ENCODE measurements around the gene IL17C.

DNA sequence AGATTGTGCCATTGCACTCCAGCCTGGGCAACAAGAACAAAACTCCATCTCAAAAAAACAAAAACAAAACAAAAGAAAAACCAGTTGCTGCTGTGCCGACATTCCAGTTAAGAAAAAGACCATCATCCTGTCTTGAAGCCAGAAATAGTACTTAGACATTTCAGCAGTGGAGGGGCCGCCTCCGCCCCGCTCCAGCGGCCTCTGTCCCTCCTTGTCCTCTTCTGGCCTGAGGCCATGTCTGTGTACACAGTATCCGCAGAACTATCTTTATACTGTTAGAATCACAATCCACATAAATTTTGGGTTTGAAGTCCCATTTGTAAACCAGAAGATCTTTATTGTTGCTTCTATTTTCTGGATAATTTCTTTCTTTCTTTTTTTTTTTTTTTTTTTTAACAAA, 43.3 kb upstream of the IL17C start:
- TF ChIP-seq, protein P1, sequence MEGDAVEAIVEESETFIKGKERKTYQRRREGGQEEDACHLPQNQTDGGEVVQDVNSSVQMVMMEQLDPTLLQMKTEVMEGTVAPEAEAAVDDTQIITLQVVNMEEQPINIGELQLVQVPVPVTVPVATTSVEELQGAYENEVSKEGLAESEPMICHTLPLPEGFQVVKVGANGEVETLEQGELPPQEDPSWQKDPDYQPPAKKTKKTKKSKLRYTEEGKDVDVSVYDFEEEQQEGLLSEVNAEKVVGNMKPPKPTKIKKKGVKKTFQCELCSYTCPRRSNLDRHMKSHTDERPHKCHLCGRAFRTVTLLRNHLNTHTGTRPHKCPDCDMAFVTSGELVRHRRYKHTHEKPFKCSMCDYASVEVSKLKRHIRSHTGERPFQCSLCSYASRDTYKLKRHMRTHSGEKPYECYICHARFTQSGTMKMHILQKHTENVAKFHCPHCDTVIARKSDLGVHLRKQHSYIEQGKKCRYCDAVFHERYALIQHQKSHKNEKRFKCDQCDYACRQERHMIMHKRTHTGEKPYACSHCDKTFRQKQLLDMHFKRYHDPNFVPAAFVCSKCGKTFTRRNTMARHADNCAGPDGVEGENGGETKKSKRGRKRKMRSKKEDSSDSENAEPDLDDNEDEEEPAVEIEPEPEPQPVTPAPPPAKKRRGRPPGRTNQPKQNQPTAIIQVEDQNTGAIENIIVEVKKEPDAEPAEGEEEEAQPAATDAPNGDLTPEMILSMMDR (IDR thresholded peaks at IDR 0.05), result no peak
- no peak for TF ChIP-seq ZNF671 (CRISPR knock-in tag; IDR thresholded peaks at IDR 0.05)
- TF ChIP-seq, protein P2, sequence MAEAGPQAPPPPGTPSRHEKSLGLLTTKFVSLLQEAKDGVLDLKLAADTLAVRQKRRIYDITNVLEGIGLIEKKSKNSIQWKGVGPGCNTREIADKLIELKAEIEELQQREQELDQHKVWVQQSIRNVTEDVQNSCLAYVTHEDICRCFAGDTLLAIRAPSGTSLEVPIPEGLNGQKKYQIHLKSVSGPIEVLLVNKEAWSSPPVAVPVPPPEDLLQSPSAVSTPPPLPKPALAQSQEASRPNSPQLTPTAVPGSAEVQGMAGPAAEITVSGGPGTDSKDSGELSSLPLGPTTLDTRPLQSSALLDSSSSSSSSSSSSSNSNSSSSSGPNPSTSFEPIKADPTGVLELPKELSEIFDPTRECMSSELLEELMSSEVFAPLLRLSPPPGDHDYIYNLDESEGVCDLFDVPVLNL (CRISPR knock-in tag; IDR thresholded peaks at IDR 0.05; ENCODE audit: borderline replicate concordance, low read depth), result no peak
- no peak for TF ChIP-seq ESRRA (CRISPR knock-in tag; IDR thresholded peaks at IDR 0.05; ENCODE audit: borderline replicate concordance)
- TF ChIP-seq, protein P3, sequence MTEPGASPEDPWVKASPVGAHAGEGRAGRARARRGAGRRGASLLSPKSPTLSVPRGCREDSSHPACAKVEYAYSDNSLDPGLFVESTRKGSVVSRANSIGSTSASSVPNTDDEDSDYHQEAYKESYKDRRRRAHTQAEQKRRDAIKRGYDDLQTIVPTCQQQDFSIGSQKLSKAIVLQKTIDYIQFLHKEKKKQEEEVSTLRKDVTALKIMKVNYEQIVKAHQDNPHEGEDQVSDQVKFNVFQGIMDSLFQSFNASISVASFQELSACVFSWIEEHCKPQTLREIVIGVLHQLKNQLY (CRISPR knock-in tag; IDR thresholded peaks at IDR 0.05), result no peak
- no peak for TF ChIP-seq KAT7 (CRISPR knock-in tag; IDR thresholded peaks at IDR 0.05; ENCODE audit: borderline replicate concordance)
- no peak for TF ChIP-seq ZNF317 (CRISPR knock-in tag; IDR thresholded peaks at IDR 0.05; ENCODE audit: borderline replicate concordance, low read depth)
- no peak for TF ChIP-seq JUN (CRISPR knock-in tag; IDR thresholded peaks at IDR 0.05)
- TF ChIP-seq, protein P4, sequence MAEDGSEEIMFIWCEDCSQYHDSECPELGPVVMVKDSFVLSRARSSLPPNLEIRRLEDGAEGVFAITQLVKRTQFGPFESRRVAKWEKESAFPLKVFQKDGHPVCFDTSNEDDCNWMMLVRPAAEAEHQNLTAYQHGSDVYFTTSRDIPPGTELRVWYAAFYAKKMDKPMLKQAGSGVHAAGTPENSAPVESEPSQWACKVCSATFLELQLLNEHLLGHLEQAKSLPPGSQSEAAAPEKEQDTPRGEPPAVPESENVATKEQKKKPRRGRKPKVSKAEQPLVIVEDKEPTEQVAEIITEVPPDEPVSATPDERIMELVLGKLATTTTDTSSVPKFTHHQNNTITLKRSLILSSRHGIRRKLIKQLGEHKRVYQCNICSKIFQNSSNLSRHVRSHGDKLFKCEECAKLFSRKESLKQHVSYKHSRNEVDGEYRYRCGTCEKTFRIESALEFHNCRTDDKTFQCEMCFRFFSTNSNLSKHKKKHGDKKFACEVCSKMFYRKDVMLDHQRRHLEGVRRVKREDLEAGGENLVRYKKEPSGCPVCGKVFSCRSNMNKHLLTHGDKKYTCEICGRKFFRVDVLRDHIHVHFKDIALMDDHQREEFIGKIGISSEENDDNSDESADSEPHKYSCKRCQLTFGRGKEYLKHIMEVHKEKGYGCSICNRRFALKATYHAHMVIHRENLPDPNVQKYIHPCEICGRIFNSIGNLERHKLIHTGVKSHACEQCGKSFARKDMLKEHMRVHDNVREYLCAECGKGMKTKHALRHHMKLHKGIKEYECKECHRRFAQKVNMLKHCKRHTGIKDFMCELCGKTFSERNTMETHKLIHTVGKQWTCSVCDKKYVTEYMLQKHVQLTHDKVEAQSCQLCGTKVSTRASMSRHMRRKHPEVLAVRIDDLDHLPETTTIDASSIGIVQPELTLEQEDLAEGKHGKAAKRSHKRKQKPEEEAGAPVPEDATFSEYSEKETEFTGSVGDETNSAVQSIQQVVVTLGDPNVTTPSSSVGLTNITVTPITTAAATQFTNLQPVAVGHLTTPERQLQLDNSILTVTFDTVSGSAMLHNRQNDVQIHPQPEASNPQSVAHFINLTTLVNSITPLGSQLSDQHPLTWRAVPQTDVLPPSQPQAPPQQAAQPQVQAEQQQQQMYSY (CRISPR knock-in tag; IDR thresholded peaks at IDR 0.05), result no peak
- no peak for TF ChIP-seq ZBTB43 (CRISPR knock-in tag; IDR thresholded peaks at IDR 0.05)
- TF ChIP-seq NR2C2 (CRISPR knock-in tag; IDR thresholded peaks at IDR 0.05), result no peak
- no peak for TF ChIP-seq MAX (CRISPR knock-in tag; IDR thresholded peaks at IDR 0.05)
- TF ChIP-seq ELF4 (CRISPR knock-in tag; IDR thresholded peaks at IDR 0.05; ENCODE audit: low read depth), result no peak
